Keratinocyte (primary cell): ENCODE data around the gene KLHL1.

Source experiments
- CTCF ChIP-seq, 3 experiments: IDR thresholded peaks in 1 of 3; conservative IDR thresholded peaks in 1 of 3; optimal IDR thresholded peaks in 1 of 3; 2 replicates in 2 of 3; 3 replicates in 1 of 3; pipeline versions ENCODE3 to v1.5.1; 2011; ENCODE audit warnings: low read length in 3 of 3, mild to moderate bottlenecking in 3 of 3, moderate library complexity in 2 of 3, control low read depth in 1 of 3, inconsistent platforms in 1 of 3; ENCODE audit not compliant: insufficient read depth in 2 of 3; ENCODE audit errors: extremely low read depth in 1 of 3
- EZH2 ChIP-seq: IDR thresholded peaks from one replicate; pipeline ENCODE4 v1.6.1; 2012; ENCODE audit warnings: inconsistent platforms, mild to moderate bottlenecking, low read length, moderate library complexity

- no peak for TF ChIP-seq CTCF (optimal IDR thresholded peaks at IDR 0.05 in 1 of 3, IDR thresholded peaks at IDR 0.05 in 1 of 3, conservative IDR thresholded peaks at IDR 0.05 in 1 of 3; ENCODE audit: extremely low read depth in 1 of 3, insufficient read depth in 2 of 3, low read length in 3 of 3)
- no peak for TF ChIP-seq EZH2
Observed at GRCh38 chr13:70107125-70107497, 1.1 kb downstream of the KLHL1 start.
